Upper lobe of left lung (tissue), 6 donors: ENCODE results near the gene TMEM62. TPM values are rescaled to one million over a fixed set of nuclear protein-coding genes. Genes with fewer than 3 reads are reported as not detected.

ENCODE experiments used
- ATAC-seq, 2 donors: fragments of 200-7000 bp; cut with Tn5 transposase; one replicate each; pipeline ENCODE4 v1.9.1; 2022; ENCODE audit warnings: mild to moderate bottlenecking in 2 of 2, moderate library complexity in 2 of 2; ENCODE audit not compliant: low FRiP score in 2 of 2
- DNase-seq, 2 donors: peaks; one replicate each; pipeline ENCODE4 v3.0.0-alpha.2; 2019 to 2020
- H3K27ac ChIP-seq, 4 donors: fragments of 200-600 bp; sonication (generic); one replicate each; pipeline ENCODE4 v1.5.1; 2016 to 2019
- H3K27me3 ChIP-seq, 4 donors: fragments of 200-600 bp; sonication (generic); one replicate each; pipeline ENCODE4 v1.5.1; 2017 to 2019
- H3K36me3 ChIP-seq, 4 donors: fragments of 200-600 bp; sonication (generic); one replicate each; pipeline ENCODE4 v1.5.1; 2016 to 2019
- H3K4me1 ChIP-seq, 4 donors: fragments of 200-600 bp; sonication (generic); one replicate each; pipeline ENCODE4 v1.5.1; 2018 to 2019
- H3K4me3 ChIP-seq, 4 donors: fragments of 200-600 bp; sonication (generic); one replicate each; pipeline ENCODE4 v1.5.1; 2017 to 2019; ENCODE audit warnings: mild to moderate bottlenecking in 2 of 4, moderate library complexity in 1 of 4
- H3K9me3 ChIP-seq, 4 donors: fragments of 200-600 bp; sonication (generic); one replicate each; pipeline ENCODE4 v1.5.1; 2018 to 2019
- CTCF ChIP-seq, 6 experiments: fragments of 450-650 bp in 4 of 6; fragments of 200-600 bp in 2 of 6; sonication (generic) in 2 of 6; IDR thresholded peaks; one replicate each; pipeline ENCODE4 v1.5.1; 2016 to 2019; ENCODE audit warnings: antibody characterized with exemption in 6 of 6
- EP300 ChIP-seq, 4 donors: sonication (generic); formaldehyde crosslinking; IDR thresholded peaks; one replicate each; pipeline ENCODE4 v1.5.1; 2017; ENCODE audit warnings: antibody characterized with exemption in 4 of 4, control low read depth in 2 of 4
- POLR2A ChIP-seq, 4 donors: fragments of 450-650 bp; IDR thresholded peaks; one replicate each; pipeline ENCODE4 v1.5.1; 2016 to 2017; ENCODE audit warnings: antibody characterized with exemption in 4 of 4, mild to moderate bottlenecking in 2 of 4
- POLR2AphosphoS5 ChIP-seq, 2 donors: sonication (generic); formaldehyde crosslinking; IDR thresholded peaks; one replicate each; pipeline ENCODE4 v1.5.1; 2017; ENCODE audit warnings: antibody characterized with exemption in 2 of 2
- WGBS, 2 donors: methylation state at CpG; one replicate each; pipeline ENCODE4 v1.1.5; 2017 to 2018; 5-methylcytosine and 5-hydroxymethylcytosine counted together
- small RNA-seq, 4 donors: library from RNA; depleted of rRNA; stranded (forward); fragments of <200 nt; gene quantifications; one replicate each; pipeline ENCODE3, GENCODE V24; 2016
- total RNA-seq, 6 donors: library from RNA; depleted of rRNA in 4 of 6; stranded (reverse); fragments of >200 nt in 4 of 6; gene quantifications; one replicate each; pipeline versions ENCODE4 v1.1.0 to v1.2.1, GENCODE V29; 2016 to 2021
- donor health status: DM: no; HTN: no; CAD: no; lungs with moderate emphysema.
- donor health status: DM: no; HTN: yes; CAD: no; lungs with severe emphysema.

The TMEM62 gene
- total RNA-seq, 6 donors from 2014 or later, result 20.9 to 45.1 (median 25.1) TPM

- DNase-seq (peak in 1 of 2 donors; percentile 75), ATAC-seq (no peak)
- Histone ChIP-seq H3K27me3 (no peaks in the 10 kb centered on the region), H3K36me3 (no peaks in the 10 kb centered on the region), H3K4me3 (no peak overlapping the region), H3K9me3 (no peaks in the 10 kb centered on the region), H3K27ac (no peak overlapping the region), H3K4me1 (no peaks in the 10 kb centered on the region)
- TF ChIP-seq POLR2AphosphoS5 (IDR thresholded peaks at IDR 0.05) (no peak), POLR2A (IDR thresholded peaks at IDR 0.05) (no peak), CTCF (IDR thresholded peaks at IDR 0.05) (no peak), EP300 (IDR thresholded peaks at IDR 0.05) (no peak)
- WGBS, 2 donors, result 96 to 97% methylated on average over 33 to 50 of the region's 57 CpGs
Measured at GRCh38 chr15:43226436-43227305, 93.3 kb downstream of the TMEM62 start.

- no peaks in the 10 kb centered on the region for H3K4me1 ChIP-seq
- no peak for TF ChIP-seq CTCF (IDR thresholded peaks at IDR 0.05)
- no peak for TF ChIP-seq POLR2AphosphoS5 (IDR thresholded peaks at IDR 0.05)
- no peak for TF ChIP-seq EP300 (IDR thresholded peaks at IDR 0.05)
- TF ChIP-seq POLR2A (IDR thresholded peaks at IDR 0.05), result no peak
- H3K4me3 ChIP-seq, result no peak overlapping the region
- ATAC-seq (no peak), DNase-seq (no peak)
- H3K27ac ChIP-seq, result no peak overlapping the region
- H3K27me3 ChIP-seq, result no peaks in the 10 kb centered on the region
- no peaks in the 10 kb centered on the region for H3K9me3 ChIP-seq
- 83 to 87% methylated on average over 5 of the region's 5 CpGs for WGBS, 2 donors
- no peaks in the 10 kb centered on the region for H3K36me3 ChIP-seq
Measured at GRCh38 chr15:43229977-43230376, 96.6 kb downstream of the TMEM62 start.

- DNase-seq, result no peak
- ATAC-seq, result peak; percentile 64 to 75
- Histone ChIP-seq H3K4me3 (no peak overlapping the region), H3K27ac (peak overlapping the region in 1 of 4 donors; percentile 29), H3K27me3 (no peaks in the 10 kb centered on the region), H3K9me3 (no peaks in the 10 kb centered on the region), H3K4me1 (no peaks in the 10 kb centered on the region), H3K36me3 (no peaks in the 10 kb centered on the region)
- WGBS, 2 donors, result 20 to 29% methylated on average over 2 of the region's 2 CpGs
- TF ChIP-seq EP300 (IDR thresholded peaks at IDR 0.05) (no peak), CTCF (IDR thresholded peaks at IDR 0.05) (no peak), POLR2A (IDR thresholded peaks at IDR 0.05) (no peak), POLR2AphosphoS5 (IDR thresholded peaks at IDR 0.05) (no peak)
Measured at GRCh38 chr15:43230640-43231115, 97.3 kb downstream of the TMEM62 start.

- WGBS, 2 donors, result 80 to 86% methylated on average over 3 of the region's 3 CpGs
- TF ChIP-seq EP300 (IDR thresholded peaks at IDR 0.05) (no peak), POLR2AphosphoS5 (IDR thresholded peaks at IDR 0.05) (no peak), POLR2A (IDR thresholded peaks at IDR 0.05) (no peak), CTCF (IDR thresholded peaks at IDR 0.05) (no peak)
- no peak overlapping the region for H3K27ac ChIP-seq
- H3K4me3 ChIP-seq, result no peak overlapping the region
- H3K4me1 ChIP-seq, result no peaks in the 10 kb centered on the region
- DNase-seq (no peak), ATAC-seq (no peak)
- H3K9me3 ChIP-seq, result no peaks in the 10 kb centered on the region
- no peaks in the 10 kb centered on the region for H3K36me3 ChIP-seq
- no peaks in the 10 kb centered on the region for H3K27me3 ChIP-seq
Measured at GRCh38 chr15:43232289-43232874, 99.0 kb downstream of the TMEM62 start.

Small RNAs within 50 kb of the gene (small RNA-seq; reads per million reads assigned to genes)
- 0 reads per million in 4 donors for gene AC068724.2

Other genes with a start within 250 kb of the TMEM62 start
- 10 to 100 TPM in 5 of 6 donors, 1 to 10 TPM in 1; 8.2 to 28.3 (median 13.2) TPM for gene TTBK2, start 212.8 kb upstream of the TMEM62 start, total RNA-seq
- gene UBR1, start 27.5 kb upstream of the TMEM62 start, total RNA-seq, result 10 to 100 TPM; 23.7 to 49.2 (median 27.2) TPM
- 100 to 1,000 TPM in 2 of 6 donors, 10 to 100 TPM in 4; 56.1 to 117 (median 95.5) TPM for gene CCNDBP1, start 51.8 kb downstream of the TMEM62 start, total RNA-seq
- gene EPB42, start 87.4 kb downstream of the TMEM62 start, total RNA-seq, result under 1 TPM in 1 of 6 donors, not detected in 5; 0.39 TPM
- gene TGM5, start 133.3 kb downstream of the TMEM62 start, total RNA-seq, result under 1 TPM in 1 of 6 donors, not detected in 5; 0.30 TPM
- gene TGM7, start 168.7 kb downstream of the TMEM62 start, total RNA-seq, result not detected
- gene LCMT2, start 197.0 kb downstream of the TMEM62 start, total RNA-seq, result 1 to 10 TPM; 1.0 to 8.2 (median 6.3) TPM
- gene ZSCAN29, start 237.5 kb downstream of the TMEM62 start, total RNA-seq, result 10 to 100 TPM; 23.9 to 63.9 (median 24.7) TPM
- gene TUBGCP4, start 237.5 kb downstream of the TMEM62 start, total RNA-seq, result 10 to 100 TPM in 5 of 6 donors, 1 to 10 TPM in 1; 5.2 to 20.2 (median 17.0) TPM